K562 (cell line): Measurements from ENCODE around the gene LONP1. TPM values are rescaled to one million over a fixed set of nuclear protein-coding genes. Genes with fewer than 3 reads are reported as not detected.

ENCODE experiments used
- CBFB ChIP-seq: sonication (generic); formaldehyde crosslinking; IDR thresholded peaks from 2 replicates; pipeline ENCODE4 v1.4.0; 2020; ENCODE audit warnings: mild to moderate bottlenecking, missing genetic modification reagents
- CBX1 ChIP-seq: sonication (generic); IDR thresholded peaks from 2 replicates; pipeline ENCODE4 v1.6.1; 2016; ENCODE audit warnings: antibody characterized with exemption, low read depth, mild to moderate bottlenecking
- FOXK2 ChIP-seq, 2 experiments: fragments of 450-650 bp; IDR thresholded peaks in 1 of 2; conservative IDR thresholded peaks in 1 of 2; 2 replicates each; pipeline ENCODE4 v1.6.1; 2016; ENCODE audit warnings: low read depth in 2 of 2, mild to moderate bottlenecking in 1 of 2
- GATAD2A ChIP-seq: fragments of 450-650 bp; IDR thresholded peaks from 2 replicates; pipeline ENCODE4 v1.6.1; 2017
- KDM5B ChIP-seq: fragments of 200-600 bp; sonication (generic); IDR thresholded peaks from 2 replicates; pipeline ENCODE4 v1.6.1; 2012; ENCODE audit warnings: low read depth, mild to moderate bottlenecking, moderate library complexity, low read length, control low read depth, inconsistent platforms; ENCODE audit not compliant: insufficient replicate concordance
- MCM7 ChIP-seq, 2 experiments: fragments of 450-650 bp; IDR thresholded peaks; 2 replicates each; pipeline ENCODE4 v1.6.1; 2016 to 2018
- MTA1 ChIP-seq: fragments of 450-650 bp; IDR thresholded peaks from 2 replicates; pipeline ENCODE4 v1.6.1; 2017; ENCODE audit warnings: borderline replicate concordance
- MYBL2 ChIP-seq, 2 experiments: fragments of 450-650 bp in 1 of 2; sonication (generic) in 1 of 2; formaldehyde crosslinking in 1 of 2; IDR thresholded peaks; 2 replicates each; pipeline versions ENCODE4 v1.6.1 to v1.8.1; 2017 to 2022; ENCODE audit warnings: borderline replicate concordance in 1 of 2, inconsistent platforms in 1 of 2, low read depth in 1 of 2, mild to moderate bottlenecking in 1 of 2, missing genetic modification reagents in 1 of 2, moderate library complexity in 1 of 2
- NFATC3 ChIP-seq: fragments of 450-650 bp; IDR thresholded peaks from 2 replicates; pipeline ENCODE4 v1.6.1; 2017; ENCODE audit warnings: mild to moderate bottlenecking
- NR0B1 ChIP-seq: fragments of 450-650 bp; IDR thresholded peaks from one replicate; pipeline ENCODE4 v1.6.1; 2018; ENCODE audit warnings: mild to moderate bottlenecking, moderate library complexity; ENCODE audit not compliant: partially characterized antibody
- NUFIP1 ChIP-seq: fragments of 450-650 bp; IDR thresholded peaks from 2 replicates; pipeline ENCODE4 v1.6.1; 2018; ENCODE audit not compliant: partially characterized antibody
- OTX1 ChIP-seq: fragments of 450-650 bp; formaldehyde crosslinking; IDR thresholded peaks from 2 replicates; pipeline ENCODE4 v1.4.0; 2022; ENCODE audit warnings: mild to moderate bottlenecking
- REST ChIP-seq, 2 experiments: fragments of 450-650 bp; formaldehyde crosslinking in 1 of 2; IDR thresholded peaks; 2 replicates each; pipeline versions ENCODE4 v1.4.0 to v1.6.1; 2014 to 2020; ENCODE audit warnings: mild to moderate bottlenecking in 2 of 2, borderline replicate concordance in 1 of 2, low read depth in 1 of 2
- SPI1 ChIP-seq: IDR thresholded peaks from 2 replicates; pipeline ENCODE4 v1.6.1; 2011; ENCODE audit warnings: low read depth, low read length, control low read depth, borderline replicate concordance
- ZBTB5 ChIP-seq: fragments of 450-650 bp; IDR thresholded peaks from 2 replicates; pipeline ENCODE4 v1.6.1; 2017; ENCODE audit warnings: antibody characterized with exemption
- ZNF316 ChIP-seq: fragments of 450-650 bp; IDR thresholded peaks from 2 replicates; pipeline ENCODE4 v1.6.1; 2016
- ZNF75A ChIP-seq: fragments of 450-650 bp; formaldehyde crosslinking; IDR thresholded peaks from 2 replicates; pipeline ENCODE4 v1.4.0; 2020; ENCODE audit warnings: mild to moderate bottlenecking
- polyA plus RNA-seq, 8 experiments: library from polyadenylated mRNA; depleted of rRNA in 4 of 8; stranded (reverse) in 5 of 8; unstranded in 3 of 8; fragments of >200 nt; fragmentation: Nextera tagmentation in 2 of 8; fragmentation: Illumina TruSeq in 1 of 8; extraction: Ambion mirVana in 2 of 8; extraction: Trizol in 1 of 8; gene quantifications; 2 replicates each; pipeline versions ENCODE4 v1.2.1 to v1.2.3, GENCODE V29; 2011 to 2014; ENCODE audit warnings: inconsistent platforms in 1 of 8, missing spikeins in 1 of 8
- total RNA-seq, 7 experiments: library from RNA; depleted of rRNA in 6 of 7; stranded (reverse); fragments of >200 nt in 6 of 7; fragmentation: Illumina TruSeq in 2 of 7; extraction: Trizol in 2 of 7; gene quantifications; 2 replicates each; pipeline versions ENCODE4 v1.2.1 to v1.2.3, GENCODE V29; 2011 to 2021; ENCODE audit warnings: low replicate concordance in 1 of 7

The LONP1 gene
- total and polyA plus RNA-seq, 9 of the 15 experiments (the other 6 are each of a cell fraction or from before 2014, with no cell fraction given) = 1.1 to 238 (median 84.5) TPM

GRCh38 chr19:5691822-5692722 lies 27.9 kb downstream of the LONP1 start (continued):
- no peak for TF ChIP-seq REST (IDR thresholded peaks at IDR 0.05; ENCODE audit: borderline replicate concordance)
- no peak for TF ChIP-seq REST (CRISPR knock-in tag; IDR thresholded peaks at IDR 0.05; ENCODE audit: low read depth)
- no peak for TF ChIP-seq NR0B1
- no peak for TF ChIP-seq ZNF75A (CRISPR knock-in tag)
- no peak for TF ChIP-seq MYBL2 (IDR thresholded peaks at IDR 0.05; ENCODE audit: low read depth)
- no peak for TF ChIP-seq MYBL2 (CRISPR knock-in tag; IDR thresholded peaks at IDR 0.05; ENCODE audit: borderline replicate concordance)
- TF ChIP-seq CBFB (CRISPR knock-in tag) = no peak
- TF ChIP-seq GATAD2A = no peak
- TF ChIP-seq CBX1 = peak; percentile 76
- no peak for TF ChIP-seq ZNF316
- no peak for TF ChIP-seq SPI1
- TF ChIP-seq FOXK2 (conservative IDR thresholded peaks at IDR 0.05 in 1 of 2, IDR thresholded peaks at IDR 0.05 in 1 of 2; ENCODE audit: low read depth in 2 of 2) = no peak
- no peak for TF ChIP-seq MCM7 (IDR thresholded peaks at IDR 0.05)
- TF ChIP-seq MTA1 = no peak
- no peak for TF ChIP-seq NFATC3
- TF ChIP-seq KDM5B = no peak
- no peak for TF ChIP-seq OTX1 (CRISPR knock-in tag)
- no peak for TF ChIP-seq NUFIP1
- TF ChIP-seq ZBTB5 = no peak
